AG20443 (cell line): ENCODE results near the gene RAB12.
A peak's percentile ranks its signal among the peaks of the same experiment; 100 is the strongest.
"Not testable (repeated sequence)": the region's sequence is repeated elsewhere in the genome, so short reads cannot be mapped to it uniquely, and the experiment has no call there.

Source experiments
- DNase-seq: peaks from one replicate; pipeline ENCODE4 v3.0.0; 2012; ENCODE audit warnings: low spot score, mixed read lengths

The RAB12 gene

DNA sequence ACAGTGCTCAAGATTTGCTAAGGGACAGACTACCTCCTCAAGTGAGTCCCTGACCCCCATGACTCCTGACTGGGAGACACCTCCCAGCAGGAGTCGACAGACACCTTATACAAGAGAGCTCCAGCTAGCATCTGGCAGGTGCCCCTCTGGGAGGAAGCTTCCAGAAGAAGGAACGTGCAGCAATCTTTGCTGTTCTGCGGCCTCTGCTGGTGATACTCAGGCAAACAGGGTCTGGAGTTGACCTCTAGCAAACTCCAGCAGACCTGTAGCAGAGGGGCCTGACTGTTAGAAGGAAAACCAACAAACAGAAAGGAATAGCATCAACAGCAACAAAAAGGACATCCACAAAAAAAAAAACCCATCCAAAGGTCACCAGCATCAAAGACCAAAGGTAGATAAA, 38.1 kb downstream of the RAB12 start:
- not testable (repeated sequence) for DNase-seq

DNA sequence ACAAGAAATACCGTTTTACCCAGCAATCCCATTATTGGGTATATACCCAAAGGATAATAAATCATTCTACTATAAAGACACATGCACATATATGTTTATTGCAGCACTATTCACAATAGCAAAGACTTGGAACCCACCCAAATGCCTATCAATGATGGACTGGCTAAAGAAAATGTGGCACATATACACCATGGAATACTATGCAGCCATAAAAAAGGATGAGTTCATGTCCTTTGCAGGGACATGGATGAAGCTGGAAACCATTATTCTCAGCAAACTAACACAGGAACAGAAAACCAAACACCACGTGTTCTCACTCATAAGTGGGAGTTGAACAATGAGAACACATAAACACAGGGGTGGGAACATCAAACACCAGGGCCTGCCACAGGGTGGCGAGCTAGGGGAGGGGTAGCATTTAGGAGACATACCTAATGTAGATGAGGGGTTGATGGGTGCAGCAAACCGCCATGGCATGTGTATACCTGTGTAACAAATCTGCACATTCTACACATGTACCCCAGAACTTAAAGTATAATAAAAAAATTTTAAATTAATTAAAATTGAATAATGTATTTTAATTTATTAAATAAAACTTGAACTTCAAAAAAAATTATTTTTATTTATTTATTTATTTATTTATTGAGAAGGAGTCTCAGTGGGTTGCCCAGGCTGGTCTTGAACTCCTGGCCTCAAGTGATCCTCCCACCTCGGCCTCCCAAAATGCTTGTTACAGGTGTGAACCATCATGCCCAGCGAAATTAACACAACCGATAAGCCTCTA, 42.4 kb downstream of the RAB12 start:
- DNase-seq: not testable (repeated sequence)

DNA sequence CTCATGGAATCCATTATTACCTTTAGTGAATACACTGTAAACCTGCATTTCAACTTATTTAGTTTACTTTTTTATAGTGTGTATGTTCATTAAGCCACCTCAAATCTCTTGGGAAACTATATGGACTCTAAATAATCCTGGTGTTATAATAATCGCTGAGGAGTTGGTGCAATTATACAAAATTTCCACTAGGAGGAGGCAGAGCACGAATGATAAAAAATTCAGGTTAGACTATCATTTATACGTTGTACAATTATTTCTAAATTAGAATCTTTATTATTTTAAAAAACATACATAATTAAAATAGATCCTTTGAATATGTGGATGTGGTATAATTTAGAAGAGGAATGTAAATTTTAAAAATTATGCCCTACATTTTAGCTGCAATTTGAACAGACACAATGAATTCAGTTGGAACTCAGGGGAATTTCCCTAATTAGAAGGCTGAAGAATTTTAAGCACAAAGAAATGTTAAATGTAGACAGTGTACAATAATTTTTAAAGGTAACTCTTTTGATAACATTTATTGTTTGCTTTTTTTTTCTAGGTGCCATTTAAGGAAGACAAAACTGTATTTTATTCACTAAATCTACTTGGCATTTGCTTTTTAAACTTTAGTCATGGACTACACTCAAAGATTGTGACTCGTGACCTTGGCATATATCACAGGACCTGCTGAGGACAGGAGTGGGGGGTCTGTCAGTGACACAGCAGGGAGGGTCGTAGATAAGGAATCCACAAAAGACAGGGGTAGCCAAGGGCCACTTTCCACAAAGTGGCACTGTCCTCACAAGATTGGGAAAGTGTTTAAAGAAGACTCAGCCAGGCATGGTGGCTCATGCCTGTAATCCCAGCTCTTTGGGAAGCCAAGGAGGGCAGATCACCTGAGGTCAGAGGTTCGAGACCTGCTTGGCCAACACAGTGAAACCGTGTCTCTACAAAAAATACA, 45.5 kb downstream of the RAB12 start:
- peak; percentile 52 for DNase-seq

DNA sequence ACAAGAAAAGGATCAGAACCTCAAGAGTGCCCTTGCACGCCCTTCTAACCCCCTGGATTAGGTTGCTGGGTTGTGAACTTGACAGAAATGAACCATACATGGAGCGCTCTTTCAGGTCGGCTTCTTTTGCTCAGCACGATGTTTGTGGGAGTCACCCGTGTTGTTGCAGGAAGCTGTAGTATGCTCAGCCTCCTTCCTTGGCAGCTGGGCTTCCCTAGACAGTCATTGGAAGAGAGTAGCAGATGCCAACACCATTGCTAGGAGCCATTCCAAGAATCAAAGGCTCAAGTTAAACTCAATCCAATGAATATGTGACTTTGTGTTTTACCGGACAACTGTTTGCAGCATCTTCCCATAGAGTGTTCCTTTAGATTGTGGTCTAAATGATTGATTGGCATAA, 47.0 kb downstream of the RAB12 start:
- DNase-seq: no peak

DNA sequence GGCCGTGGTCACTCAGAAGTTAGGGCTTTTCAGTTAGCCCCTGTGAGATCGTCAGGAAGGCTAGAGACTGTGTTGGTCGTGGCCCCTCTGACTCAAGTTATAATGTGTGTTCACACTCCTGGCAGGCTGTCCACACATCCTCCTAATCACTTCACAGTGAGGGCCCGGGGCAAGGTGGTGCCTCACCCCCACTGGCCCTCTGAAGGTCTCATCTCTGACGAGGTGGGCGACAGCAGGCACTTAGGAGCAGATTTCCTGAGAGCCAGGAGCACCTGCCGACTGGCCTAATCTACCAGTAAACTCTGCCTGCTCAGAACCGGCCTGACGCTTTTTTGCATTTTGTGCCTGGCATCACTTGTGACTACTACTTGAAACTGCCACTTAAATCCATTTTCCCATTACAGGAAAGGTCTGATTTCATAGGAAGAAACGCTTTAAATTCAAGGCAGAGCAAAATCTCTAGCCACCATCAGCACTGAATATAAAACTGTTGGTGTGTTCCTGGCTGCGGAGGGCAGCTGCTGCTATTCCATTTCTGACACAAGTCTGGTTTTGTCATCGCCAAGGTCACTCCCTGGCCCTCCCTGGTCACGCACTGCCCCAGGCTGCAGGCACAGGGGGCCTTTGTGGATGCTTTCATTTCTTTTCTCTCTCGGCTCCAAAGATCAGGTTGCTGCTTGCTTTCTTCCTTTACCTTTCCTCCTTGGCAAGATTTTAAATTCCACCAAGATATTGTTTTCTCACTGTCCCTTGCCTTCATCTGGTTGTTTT, 48.0 kb downstream of the RAB12 start:
- no peak for DNase-seq

DNA sequence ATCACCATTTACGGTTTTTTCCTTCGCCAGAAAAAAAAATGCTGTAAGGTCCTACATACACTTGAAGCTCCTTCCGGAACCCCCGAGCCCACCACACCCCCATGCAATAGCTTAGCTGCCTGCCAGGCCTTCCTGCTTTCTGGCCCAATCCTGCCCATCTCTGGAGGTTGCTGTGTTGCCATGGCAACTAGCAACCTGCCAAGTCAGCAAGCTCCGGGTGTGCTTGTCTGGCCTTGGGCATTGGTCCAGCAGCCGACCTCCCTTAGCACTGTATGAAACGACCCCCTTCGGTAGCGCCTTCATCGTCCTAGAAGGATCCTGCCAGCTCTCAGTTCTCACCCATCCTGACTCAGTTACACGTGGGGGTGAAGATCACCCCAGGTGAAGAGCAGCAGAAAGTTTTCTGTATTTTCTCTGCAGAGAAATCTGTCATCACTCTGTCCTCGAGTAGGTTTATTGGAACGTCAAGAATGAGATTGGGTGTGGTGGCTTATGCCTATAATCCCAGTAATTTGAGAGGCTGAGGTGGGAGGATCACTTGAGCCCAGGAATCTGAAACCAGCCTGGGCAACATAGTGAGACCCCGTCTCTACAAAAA, 48.7 kb downstream of the RAB12 start:
- DNase-seq: no peak

DNA sequence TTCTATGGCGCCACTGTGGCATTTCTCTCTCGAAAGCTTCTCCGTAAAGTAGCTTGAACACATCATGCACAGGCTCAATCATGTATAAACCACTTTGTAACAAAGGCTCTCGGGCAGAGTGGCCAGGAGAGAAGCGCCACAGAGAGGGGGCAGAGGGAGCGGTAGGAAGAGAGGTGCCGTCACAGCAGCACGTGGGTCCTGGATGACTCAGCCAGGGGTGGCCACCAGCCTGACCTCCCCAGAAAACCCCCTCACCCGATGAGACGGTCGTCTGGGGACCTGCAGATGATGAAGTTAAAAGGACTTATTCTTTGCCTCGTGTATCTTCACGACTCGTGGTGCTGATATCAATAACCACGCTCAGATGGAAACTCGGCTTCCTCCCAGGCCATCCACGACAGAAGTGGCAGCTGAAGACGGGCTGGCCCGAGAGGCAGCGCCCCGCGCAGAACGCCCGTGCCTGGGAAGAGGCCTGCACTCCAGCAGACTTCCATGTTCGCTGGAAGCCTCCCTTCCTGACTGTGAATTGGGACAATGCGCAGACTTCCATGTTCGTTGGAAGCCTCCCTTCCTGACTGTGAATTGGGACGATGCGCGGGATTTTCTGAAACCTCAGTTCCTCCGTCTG, 49.7 kb downstream of the RAB12 start:
- DNase-seq: no peak

DNA sequence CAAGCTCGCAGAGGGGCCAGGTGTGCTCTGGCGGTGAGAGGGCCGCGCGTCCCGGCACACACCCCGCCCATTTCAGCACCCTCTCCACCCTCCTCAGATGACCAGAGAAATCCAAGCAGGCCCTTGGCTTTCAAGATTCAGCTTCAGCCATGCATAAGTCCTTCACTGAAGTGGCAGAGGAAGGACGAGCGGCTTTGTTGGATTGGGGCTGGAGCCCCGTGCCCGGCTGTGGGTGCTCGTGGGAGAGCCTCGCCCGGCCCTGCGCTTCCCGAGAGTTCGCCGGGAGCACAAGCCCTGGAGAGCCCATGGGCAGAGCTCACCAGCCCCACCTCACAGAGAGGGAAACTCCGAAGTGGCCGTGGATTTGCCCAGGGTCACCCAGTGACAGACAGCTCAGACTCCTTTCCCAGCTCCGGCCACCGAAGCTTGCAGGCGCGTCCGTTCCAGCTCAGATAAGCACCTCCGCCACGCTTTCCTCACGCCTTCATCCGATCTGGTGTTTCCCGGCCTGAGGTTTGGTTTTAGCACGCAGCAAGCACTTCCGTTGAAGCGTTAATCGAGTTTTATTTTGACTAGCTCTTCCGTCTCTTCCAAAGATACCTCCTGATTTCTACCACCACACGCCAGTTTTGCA, 50.5 kb downstream of the RAB12 start:
- no peak for DNase-seq

DNA sequence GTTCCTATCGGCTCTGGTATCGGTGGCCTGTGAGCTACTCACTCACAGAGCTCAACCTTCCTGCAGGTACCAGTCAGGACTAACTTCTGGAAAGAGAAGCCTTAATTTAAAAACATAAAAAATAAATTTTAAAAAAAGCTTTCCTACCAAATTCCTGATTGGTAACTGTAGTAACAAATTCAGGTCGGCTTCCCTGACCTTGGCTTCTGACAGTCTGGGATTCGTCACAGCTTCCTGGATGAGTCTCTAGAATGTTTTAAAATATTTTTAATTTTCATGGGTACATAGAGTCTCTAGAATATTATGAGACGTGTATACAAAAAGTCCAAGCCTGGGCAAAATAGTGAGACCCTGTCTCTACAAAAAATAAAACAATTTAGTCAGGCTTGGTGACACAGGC, 51.1 kb downstream of the RAB12 start:
- no peak for DNase-seq

DNA sequence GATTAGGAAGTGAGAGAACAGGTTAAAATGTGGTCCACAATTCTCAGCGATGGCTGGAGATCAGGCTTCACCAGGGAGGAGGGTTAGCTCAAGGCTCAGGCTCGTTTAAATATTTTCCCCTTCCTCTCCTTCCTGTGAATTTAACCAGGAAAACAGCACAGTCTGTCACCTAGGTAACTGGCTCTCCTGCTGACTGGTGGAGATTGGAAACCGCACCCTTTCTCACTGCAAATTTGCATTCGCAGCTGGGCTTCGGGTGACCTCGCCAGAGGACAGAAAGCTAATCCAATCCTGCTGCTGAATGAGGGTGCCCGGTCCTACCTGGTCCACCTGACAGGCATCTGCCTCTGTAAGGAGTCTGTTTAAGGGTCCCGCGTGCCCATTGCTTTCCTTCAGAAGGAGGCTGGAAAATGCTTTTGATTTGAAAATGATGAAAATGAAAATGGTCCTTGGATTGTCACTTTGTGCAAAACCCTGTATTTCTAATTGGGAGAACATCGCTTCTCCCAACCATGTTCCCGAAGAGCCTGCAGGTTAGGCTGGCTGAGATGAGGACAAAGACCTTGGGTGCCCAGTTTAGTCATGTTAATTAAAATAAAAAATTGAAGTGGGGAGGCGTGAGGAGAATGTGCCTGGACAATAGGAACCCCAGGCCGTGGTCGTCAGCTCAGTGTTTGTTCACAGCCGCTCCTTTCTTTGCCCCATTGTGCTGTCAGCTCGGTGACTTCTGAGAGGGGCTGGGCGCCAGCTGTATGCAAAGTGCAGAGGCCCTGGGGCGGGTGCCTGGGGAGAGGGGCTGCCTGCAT, 52.7 kb downstream of the RAB12 start:
- peak; percentile 72 for DNase-seq

DNA sequence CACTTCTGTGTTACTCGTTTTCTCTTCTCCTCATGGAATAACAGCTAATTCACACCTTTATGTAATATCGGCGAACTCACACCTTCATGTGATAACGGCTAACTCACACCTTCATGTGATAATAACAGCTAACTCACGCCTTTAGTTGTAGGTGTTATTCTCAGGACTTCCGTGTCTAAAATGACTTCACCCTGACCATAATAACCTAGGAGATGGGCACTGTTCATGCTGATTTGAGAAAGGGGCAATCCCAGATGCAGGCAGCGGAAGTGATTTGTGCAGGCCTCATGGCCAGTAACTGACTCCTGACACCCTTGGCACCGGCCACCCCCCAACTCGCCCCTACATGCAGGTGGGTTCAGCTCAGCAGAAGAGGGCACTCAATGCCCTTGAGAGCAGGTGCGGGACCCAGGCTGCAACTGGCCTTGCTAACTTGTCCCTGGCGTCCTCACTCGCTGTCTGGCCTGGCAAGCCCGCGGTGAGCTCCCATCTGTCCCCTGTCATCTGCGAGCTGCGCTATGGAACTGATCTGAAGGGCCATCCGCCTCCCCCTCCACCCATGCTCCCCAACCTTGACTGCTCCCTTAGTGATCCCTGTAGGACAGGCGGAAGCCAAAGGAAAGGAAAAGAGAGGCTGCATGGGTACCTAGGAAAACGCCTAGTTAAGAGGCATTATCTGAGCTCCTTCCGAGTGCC, 53.5 kb downstream of the RAB12 start:
- DNase-seq: no peak

DNA sequence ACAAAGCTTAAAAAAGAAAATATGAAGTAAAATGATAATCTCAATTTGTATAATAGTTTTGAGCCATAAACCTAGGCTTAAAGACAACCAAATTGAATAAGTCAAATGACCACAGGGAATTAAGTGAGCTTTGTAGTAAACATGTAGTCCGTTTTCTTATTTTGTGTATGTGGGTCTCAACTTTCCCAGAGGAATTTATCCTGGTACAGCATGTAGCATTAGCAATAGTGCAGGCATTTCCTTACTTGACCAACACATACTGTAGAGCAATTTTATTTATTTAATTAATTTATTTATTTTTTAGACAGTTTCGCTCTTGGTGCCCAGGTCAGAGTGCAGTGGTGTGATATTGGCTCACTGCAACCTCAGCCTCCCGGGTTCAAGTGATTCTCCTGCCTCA, 58.6 kb downstream of the RAB12 start:
- DNase-seq: no peak

DNA sequence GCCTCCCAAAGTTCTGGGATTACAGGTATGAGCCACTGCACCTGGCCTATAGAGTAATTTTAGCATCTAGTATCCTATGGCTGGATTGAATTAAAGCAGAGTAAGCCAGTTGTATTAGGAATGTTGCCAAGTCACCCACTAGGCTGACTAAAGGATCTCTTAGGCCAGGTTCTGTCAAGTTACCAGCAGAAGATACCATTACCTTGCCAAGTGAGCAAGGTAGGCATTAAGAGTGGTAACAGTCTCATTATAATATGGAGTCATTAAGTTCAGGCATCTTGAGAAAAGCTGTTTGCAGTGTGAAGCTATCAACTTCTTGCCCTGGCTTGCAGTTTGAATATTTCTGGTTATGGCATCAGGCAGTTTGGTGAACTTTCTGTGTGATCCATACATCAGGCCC, 59.1 kb downstream of the RAB12 start:
- no peak for DNase-seq

DNA sequence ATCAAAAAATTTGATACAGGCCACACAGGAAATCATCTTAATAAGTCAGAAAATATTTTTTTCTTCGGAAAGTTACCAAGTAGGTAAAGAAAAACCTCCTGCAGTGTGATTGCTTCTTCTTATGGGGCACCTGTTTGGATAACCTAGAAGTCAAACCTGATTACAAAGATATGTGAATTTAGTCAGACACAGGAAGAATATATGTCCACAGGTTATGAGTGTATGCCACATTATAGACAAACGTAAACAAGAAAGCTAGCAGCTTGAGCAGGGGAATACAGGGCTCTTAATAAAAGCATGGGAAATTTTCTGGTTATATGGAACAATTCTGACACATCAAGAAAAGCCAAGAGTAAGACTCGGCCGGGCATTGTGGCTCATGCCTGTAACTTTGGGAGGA, 60.3 kb downstream of the RAB12 start:
- DNase-seq: no peak

DNA sequence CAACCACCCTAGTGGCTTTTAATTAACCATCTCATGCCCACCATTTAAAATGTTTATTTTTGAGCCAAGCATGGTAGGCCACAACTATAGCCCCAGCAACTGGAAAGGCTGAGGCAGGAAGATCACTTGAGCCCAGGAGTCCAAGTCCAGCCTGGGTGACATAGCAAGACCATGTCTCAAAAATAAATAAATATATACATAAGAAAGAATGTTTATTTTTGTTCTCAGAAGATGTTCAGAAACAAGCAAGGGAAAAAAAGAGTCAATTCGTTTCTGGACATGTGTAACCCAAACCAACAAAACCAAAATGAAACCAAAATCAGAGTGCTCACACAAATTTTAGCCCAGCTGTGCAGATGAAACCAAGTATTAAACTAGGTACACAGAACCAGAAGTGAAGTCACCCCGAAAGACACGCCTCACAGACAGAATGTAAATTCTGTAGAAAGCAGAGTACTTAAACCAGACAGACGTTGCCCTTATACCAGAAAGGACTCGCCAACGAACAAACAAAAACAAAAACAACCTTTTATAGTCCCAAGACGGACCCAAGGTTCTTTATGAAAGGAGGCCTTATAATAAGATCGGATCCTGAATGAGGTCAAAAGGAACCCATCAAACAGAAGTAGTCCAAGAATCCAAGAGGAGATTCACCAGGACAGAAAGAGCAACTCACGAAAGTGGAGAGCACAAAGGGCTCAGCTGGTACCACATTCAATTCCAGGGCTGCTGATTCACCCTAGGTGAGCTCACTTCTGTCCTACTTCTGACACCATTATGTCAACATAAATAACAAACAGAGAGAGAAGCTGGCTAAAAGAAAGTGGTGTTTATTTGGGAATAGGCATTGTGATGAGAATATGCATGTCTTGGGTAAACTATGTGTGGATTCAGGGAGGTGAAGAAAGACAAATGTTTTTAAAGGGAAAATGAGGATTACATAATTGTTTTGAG, 64.3 kb downstream of the RAB12 start:
- DNase-seq: no peak

DNA sequence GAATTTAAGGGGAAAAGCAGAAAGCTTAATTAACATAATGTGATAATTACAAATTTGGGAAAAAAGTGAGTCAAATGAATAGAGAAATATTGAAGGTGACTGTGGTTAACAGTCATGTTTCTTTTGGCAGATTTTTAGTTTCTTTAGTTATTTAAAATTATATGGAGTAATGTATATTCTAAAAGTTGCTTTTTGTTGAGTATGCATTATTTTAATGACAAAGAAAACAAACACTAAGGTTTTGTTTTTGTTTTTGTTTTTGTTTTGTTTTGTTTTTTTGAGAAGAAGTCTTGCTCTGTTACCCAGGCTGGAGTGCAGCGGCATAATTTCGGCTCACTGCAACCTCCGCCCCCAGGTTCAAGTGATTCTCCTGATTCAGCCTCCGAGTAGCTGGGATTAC, 65.8 kb downstream of the RAB12 start:
- DNase-seq: no peak

DNA sequence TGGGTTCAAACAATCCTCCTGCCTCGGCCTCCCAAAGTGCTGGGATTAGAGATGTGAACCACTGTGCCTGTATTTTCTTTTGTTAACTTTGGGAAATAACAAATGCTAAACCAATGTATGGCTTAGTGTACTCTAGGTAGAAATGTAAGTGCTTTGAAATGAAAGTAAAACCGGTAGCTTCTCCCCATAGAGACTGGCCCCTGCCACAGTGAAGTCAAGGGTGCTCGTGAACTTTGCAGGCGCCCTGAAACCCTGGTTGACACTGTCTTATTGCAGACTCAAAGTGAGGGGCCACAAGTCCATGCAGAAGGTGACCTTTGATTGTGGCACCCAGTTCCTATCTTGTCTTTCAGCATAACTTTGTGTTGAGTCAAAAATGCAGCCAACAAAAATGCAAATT, 72.0 kb downstream of the RAB12 start:
- no peak for DNase-seq

DNA sequence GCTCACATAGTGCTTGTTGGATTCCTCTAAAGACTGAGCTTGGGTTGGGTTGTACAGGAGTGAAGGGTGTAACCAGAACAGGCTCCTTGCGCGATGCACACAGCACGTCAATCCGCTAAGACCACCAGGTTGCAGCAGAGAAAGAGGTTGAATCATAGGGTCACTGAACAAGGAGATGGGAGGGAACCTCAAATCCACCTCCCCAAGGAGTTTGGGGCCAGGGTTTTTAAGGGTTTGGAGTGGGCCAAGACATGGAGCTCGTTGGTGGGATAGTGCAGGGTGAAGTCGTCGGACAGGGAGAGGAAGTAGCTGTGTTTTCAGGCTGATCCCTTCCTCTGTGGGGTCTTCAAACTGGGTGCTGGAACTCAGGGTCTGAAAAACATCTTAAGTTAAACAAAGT, 75.3 kb downstream of the RAB12 start:
- DNase-seq: no peak
